ENCODE data around the gene TRABD.

DNA sequence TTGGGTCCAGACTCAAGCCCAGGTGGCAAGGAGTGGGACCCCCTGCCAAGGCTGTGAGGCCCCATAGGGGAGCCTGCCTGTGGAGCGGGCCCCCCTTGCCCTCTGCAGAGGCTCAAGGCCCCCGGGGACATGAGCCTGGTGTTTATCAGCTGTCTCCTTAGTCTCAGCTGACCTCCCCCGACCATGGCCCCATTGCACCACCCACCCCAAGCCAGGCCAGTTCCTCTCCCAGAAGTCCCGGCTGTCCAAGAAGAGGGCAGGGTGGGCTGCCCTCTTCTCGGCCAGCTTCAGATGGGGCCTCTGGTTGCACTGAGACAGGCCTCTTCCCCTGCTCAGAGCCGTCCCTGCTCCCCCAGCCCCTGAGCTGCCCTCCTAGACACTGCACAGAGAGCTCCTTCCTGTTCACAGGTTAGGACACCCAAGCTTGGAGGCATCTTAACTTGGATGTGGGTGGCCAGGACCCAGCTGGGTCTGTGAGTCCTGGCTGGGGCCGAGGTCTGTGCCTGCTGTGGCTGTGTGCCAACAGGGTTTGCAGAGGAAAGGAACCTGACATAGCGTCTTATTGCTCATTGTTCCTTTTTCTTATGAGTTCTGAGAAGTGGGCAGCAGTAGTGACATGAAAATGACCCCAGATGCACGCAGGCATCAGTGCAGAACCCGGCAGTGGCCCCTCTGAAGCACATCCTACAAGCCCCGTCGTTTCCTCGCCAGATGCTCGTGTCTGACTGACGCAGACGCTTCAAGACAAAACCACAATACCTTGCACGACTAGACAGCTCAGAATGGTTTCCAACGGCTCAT lies 5.4 kb downstream of the TRABD start:
- TF ChIP-seq GATA2 (IDR thresholded peaks at IDR 0.05; ENCODE audit: low read depth, low read length): no peak
- no peak for TF ChIP-seq GATA3 (IDR thresholded peaks at IDR 0.05; ENCODE audit: low read depth, low read length)

Data from SH-SY5Y (cell line).